ENCODE measurements around the gene AAK1.
A peak's percentile ranks its signal among the peaks of the same experiment; 100 is the strongest.
"Not testable (repeated sequence)": the region's sequence is repeated elsewhere in the genome, so short reads cannot be mapped to it uniquely, and the experiment has no call there.

AAK1 gene

GRCh38 chr2:69450735-69451416 is 192.7 kb downstream of the AAK1 start:
- no peak for DNase-seq (ENCODE audit: low spot score)

GRCh38 chr2:69449906-69450305 is 193.6 kb downstream of the AAK1 start:
- DNase-seq (ENCODE audit: low spot score) = no peak

- not testable (repeated sequence) for DNase-seq (ENCODE audit: low spot score)
These were observed 199.9 kb downstream of the AAK1 start for GRCh38 chr2:69443673-69444072.

- DNase-seq (ENCODE audit: low spot score) = not testable (repeated sequence)
These were observed 204.0 kb downstream of the AAK1 start for GRCh38 chr2:69439499-69439898.

GRCh38 chr2:69438580-69438979 is 205.0 kb downstream of the AAK1 start:
- no peak for DNase-seq (ENCODE audit: low spot score)

GRCh38 chr2:69437751-69438154 is 205.8 kb downstream of the AAK1 start:
- DNase-seq (ENCODE audit: low spot score) = no peak

- DNase-seq (ENCODE audit: low spot score) = peak; percentile 99
These were observed 206.4 kb downstream of the AAK1 start, which contains the start of gene NFU1 for GRCh38 chr2:69436938-69437750. Gene NFU1 (minus strand): TSS chr2:69437435. CDS start chr2:69437422, 13 bp downstream.

GRCh38 chr2:69436596-69436937 is 207.0 kb downstream of the AAK1 start:
- DNase-seq (ENCODE audit: low spot score) = no peak

- DNase-seq (ENCODE audit: low spot score) = no peak
These were observed 208.8 kb downstream of the AAK1 start for GRCh38 chr2:69434753-69435152.

- no peak for DNase-seq (ENCODE audit: low spot score)
These were observed 213.9 kb downstream of the AAK1 start for GRCh38 chr2:69429491-69430183.

- DNase-seq (ENCODE audit: low spot score) = no peak
These were observed 214.6 kb downstream of the AAK1 start for GRCh38 chr2:69428981-69429380.

- no peak for DNase-seq (ENCODE audit: low spot score)
These were observed 219.1 kb downstream of the AAK1 start for GRCh38 chr2:69424419-69424818.

- no peak for DNase-seq (ENCODE audit: low spot score)
These were observed 221.3 kb downstream of the AAK1 start for GRCh38 chr2:69422198-69422597.

- DNase-seq (ENCODE audit: low spot score) = not testable (repeated sequence)
These were observed 224.4 kb downstream of the AAK1 start for GRCh38 chr2:69419111-69419510.

GRCh38 chr2:69416147-69416546 is 227.4 kb downstream of the AAK1 start:
- DNase-seq (ENCODE audit: low spot score) = no peak
